ENCODE measurements around the gene PAX9. TPM values are rescaled to one million over a fixed set of nuclear protein-coding genes. Genes with fewer than 3 reads are reported as not detected.
A peak's percentile ranks its signal among the peaks of the same experiment; 100 is the strongest.

Gene PAX9
- total and polyA plus RNA-seq, 2 of the 13 experiments (the other 11 are each of a cell fraction or from before 2014, with no cell fraction given): 0.03 TPM; not detected in 1

- no peak for TF ChIP-seq ZBTB10 (CRISPR knock-in tag; IDR thresholded peaks at IDR 0.05; ENCODE audit: borderline replicate concordance)
- 0 out of 2 replicates have a peak, but pooled peaks have one; percentile 17 for TF ChIP-seq REL (CRISPR knock-in tag; conservative IDR thresholded peaks at IDR 0.05)
- TF ChIP-seq CBX1 (IDR thresholded peaks at IDR 0.05; ENCODE audit: low read depth): no peak
- TF ChIP-seq MIER3 (CRISPR knock-in tag; IDR thresholded peaks at IDR 0.05; ENCODE audit: borderline replicate concordance): no peak
- no peak for TF ChIP-seq NR0B2 (CRISPR knock-in tag; IDR thresholded peaks at IDR 0.05)
- 0 out of 2 replicates have a peak, but pooled peaks have one; percentile 67 for TF ChIP-seq SCMH1 (CRISPR knock-in tag; IDR thresholded peaks at IDR 0.05; ENCODE audit: borderline replicate concordance)
- TF ChIP-seq ZNF660 (CRISPR knock-in tag; IDR thresholded peaks at IDR 0.05; ENCODE audit: borderline replicate concordance, low read depth): no peak
- TF ChIP-seq ZNF34 (CRISPR knock-in tag; IDR thresholded peaks at IDR 0.05; ENCODE audit: borderline replicate concordance): 0 out of 2 replicates have a peak, but pooled peaks have one; percentile 14
- TF ChIP-seq MXD4 (CRISPR knock-in tag; IDR thresholded peaks at IDR 0.05): no peak
- no peak for TF ChIP-seq ATF1 (CRISPR knock-in tag; IDR thresholded peaks at IDR 0.05)
- TF ChIP-seq ZFP37 (CRISPR knock-in tag; IDR thresholded peaks at IDR 0.05; ENCODE audit: borderline replicate concordance): no peak
- TF ChIP-seq ZFP41 (CRISPR knock-in tag; IDR thresholded peaks at IDR 0.05; ENCODE audit: borderline replicate concordance): 0 out of 2 replicates have a peak, but pooled peaks have one; percentile 7
- 0 out of 2 replicates have a peak, but pooled peaks have one; percentile 17 for TF ChIP-seq ZNF766 (CRISPR knock-in tag; IDR thresholded peaks at IDR 0.05; ENCODE audit: borderline replicate concordance)
- 0 out of 2 replicates have a peak, but pooled peaks have one; percentile 56 for TF ChIP-seq ELK4 (CRISPR knock-in tag; IDR thresholded peaks at IDR 0.05; ENCODE audit: borderline replicate concordance)
- peak; percentile 79; the same call in 1 of the 2 replicates for TF ChIP-seq ZNF546 (CRISPR knock-in tag; conservative IDR thresholded peaks at IDR 0.05)
- TF ChIP-seq ZIK1 (CRISPR knock-in tag; IDR thresholded peaks at IDR 0.05; ENCODE audit: borderline replicate concordance, low read depth): no peak; the same call in 1 of the 2 replicates
- TF ChIP-seq RFXAP (CRISPR knock-in tag; IDR thresholded peaks at IDR 0.05; ENCODE audit: borderline replicate concordance): no peak
- TF ChIP-seq HNF1B (CRISPR knock-in tag; IDR thresholded peaks at IDR 0.05): 0 out of 2 replicates have a peak, but pooled peaks have one; percentile 1
- TF ChIP-seq ZNF18 (CRISPR knock-in tag; IDR thresholded peaks at IDR 0.05; ENCODE audit: insufficient replicate concordance): no peak
- TF ChIP-seq CSRNP1 (CRISPR knock-in tag; IDR thresholded peaks at IDR 0.05): no peak
These were observed 14.2 kb upstream of the PAX9 start (continued) for GRCh38 chr14:36647417-36647823.

Data from HepG2 (cell line).